Activated T-helper 2 cell treated with anti-CD3 and anti-CD28 coated beads, Interferon-gamma antibody, Interleukin-2, Interleukin-4, amounts not matched to agents 10 μg/mL and 5 μg/mL and 100 μg/mL, durations not matched to agents 14 hours and 24 hours and 36 hours (primary cell): ENCODE data around the gene SPAG16. TPM values are rescaled to one million over a fixed set of nuclear protein-coding genes. Genes with fewer than 3 reads are reported as not detected.
"Not testable (repeated sequence)": the region's sequence is repeated elsewhere in the genome, so short reads cannot be mapped to it uniquely, and the experiment has no call there.

ENCODE experiments used
- DNase-seq: peaks from one replicate; pipeline ENCODE4 v3.0.0; 2021; ENCODE audit warnings: low spot score
- H3K27ac Mint-ChIP-seq: one replicate; pipeline ENCODE4 v1.8.0; 2021; ENCODE audit warnings: mixed read lengths
- H3K27me3 Mint-ChIP-seq: one replicate; pipeline ENCODE4 v1.8.0; 2021; ENCODE audit warnings: low read depth, mixed read lengths
- H3K36me3 Mint-ChIP-seq: one replicate; pipeline ENCODE4 v1.8.0; 2021; ENCODE audit warnings: low read depth, mixed read lengths
- H3K4me1 Mint-ChIP-seq: one replicate; pipeline ENCODE4 v1.8.0; 2021; ENCODE audit warnings: low read depth, mixed read lengths
- H3K4me3 Mint-ChIP-seq: one replicate; pipeline ENCODE4 v1.8.0; 2021; ENCODE audit warnings: low read depth, mild to moderate bottlenecking, moderate library complexity, mixed read lengths
- H3K9me3 Mint-ChIP-seq: one replicate; pipeline ENCODE4 v1.8.0; 2021; ENCODE audit warnings: mixed read lengths
- intact Hi-C: fragments of 100-400 bp; cut with micrococcal nuclease; formaldehyde crosslinking; loops from one replicate; pipeline ENCODE4 v1.15.1; 2023
- total RNA-seq: library from RNA; stranded (reverse); gene quantifications from 2 replicates; pipeline ENCODE4 v1.2.3, GENCODE V29; 2022

SPAG16 gene
- total RNA-seq, 1 donor from 2014 or later, result 7.5 TPM

DNA sequence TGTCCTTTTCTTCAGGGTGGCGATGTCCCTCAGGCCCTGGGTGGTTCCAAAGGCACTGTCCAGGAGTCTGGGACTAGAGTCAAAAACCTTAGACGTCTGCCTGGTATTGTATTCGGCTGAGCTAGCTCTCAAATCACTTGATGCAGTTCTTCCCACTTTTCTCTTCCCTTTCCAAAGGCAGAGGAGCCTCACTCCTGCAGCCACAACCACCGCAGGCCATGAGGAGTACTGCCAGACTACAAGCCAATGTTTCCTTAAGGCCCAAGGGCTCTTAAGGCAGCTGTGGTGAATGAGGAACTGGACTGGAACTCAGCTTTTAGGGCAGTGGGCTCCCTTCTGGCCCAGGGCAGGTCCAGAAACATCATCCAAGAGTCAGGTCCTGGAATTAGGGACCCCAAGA, 360.7 kb downstream of the SPAG16 start:
- Mint-ChIP-seq H3K9me3 (no peaks in the 10 kb centered on the region), H3K4me1 (no peaks in the 10 kb centered on the region), H3K27me3 (no peaks in the 10 kb centered on the region), H3K36me3 (no peaks in the 10 kb centered on the region), H3K4me3 (no peak overlapping the region), H3K27ac (no peak overlapping the region)
- DNase-seq, result no peak
- intact Hi-C loops, result no loop called here

DNA sequence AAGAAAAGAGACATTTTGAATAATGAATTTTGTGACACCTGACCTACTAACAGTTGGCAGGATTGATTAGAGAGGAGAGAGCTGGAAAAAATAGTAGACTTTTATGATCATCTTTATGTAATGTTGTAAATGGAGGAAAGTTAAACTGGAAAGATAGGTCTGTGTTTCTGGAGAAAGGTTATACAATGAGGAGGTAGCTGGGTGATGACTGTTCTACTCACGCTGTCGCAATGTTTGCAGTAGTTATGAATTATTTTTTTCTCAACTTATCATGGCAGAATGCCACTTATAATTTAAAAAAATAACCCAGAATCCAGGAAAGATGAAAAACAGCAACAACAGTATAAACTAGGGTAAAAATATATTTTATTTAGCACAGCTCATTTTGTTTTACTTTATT, 364.9 kb downstream of the SPAG16 start:
- intact Hi-C loops, result no loop called here
- Mint-ChIP-seq H3K4me1 (no peaks in the 10 kb centered on the region), H3K27me3 (no peaks in the 10 kb centered on the region), H3K9me3 (no peaks in the 10 kb centered on the region), H3K4me3 (no peak overlapping the region), H3K27ac (no peak overlapping the region), H3K36me3 (no peaks in the 10 kb centered on the region)
- no peak for DNase-seq

DNA sequence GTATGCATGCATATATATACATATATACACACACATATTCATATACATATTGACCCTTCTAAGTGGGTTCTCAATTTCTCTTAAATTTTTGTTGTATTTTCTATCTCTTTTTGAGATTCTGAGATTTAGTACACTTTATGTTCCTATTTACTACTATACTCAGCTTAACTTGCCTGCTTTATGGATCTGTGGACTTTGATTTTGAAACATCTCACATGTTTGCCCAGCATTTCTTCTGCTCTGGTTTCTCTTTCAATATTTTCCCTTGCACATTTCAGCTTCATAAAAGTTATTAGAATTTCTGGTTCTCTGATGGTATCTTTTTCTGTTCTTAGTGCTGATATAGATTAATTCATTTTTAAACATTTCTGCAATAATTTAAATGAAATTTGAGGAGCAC, 380.6 kb downstream of the SPAG16 start:
- intact Hi-C loops, result no loop called here
- no peak for DNase-seq
- H3K27ac Mint-ChIP-seq, result no peak overlapping the region
- peaks cover 5% of the 10 kb centered on the region for H3K9me3 Mint-ChIP-seq
- H3K4me3 Mint-ChIP-seq, result no peak overlapping the region
- H3K27me3 Mint-ChIP-seq, result no peaks in the 10 kb centered on the region
- H3K36me3 Mint-ChIP-seq, result no peaks in the 10 kb centered on the region
- no peaks in the 10 kb centered on the region for H3K4me1 Mint-ChIP-seq

DNA sequence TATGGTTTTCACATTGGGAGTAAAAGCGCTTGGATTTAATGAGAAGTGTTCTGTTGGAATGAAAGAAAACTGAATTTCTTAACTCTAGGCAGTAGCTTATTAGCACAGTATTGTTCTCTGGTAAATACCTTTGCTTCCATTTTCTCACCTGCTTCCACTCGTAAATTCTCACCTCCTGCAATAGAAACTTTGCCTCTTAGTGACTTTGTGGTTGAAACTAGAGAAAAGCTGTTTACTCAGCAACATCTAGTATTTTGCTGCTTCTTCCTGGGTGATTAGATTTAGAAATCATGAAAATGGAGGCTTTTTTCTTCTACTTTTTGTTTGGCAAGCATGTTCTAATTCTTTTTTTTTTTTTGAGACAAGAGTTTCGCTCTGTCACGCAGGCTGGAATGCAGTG, 385.4 kb downstream of the SPAG16 start:
- H3K4me3 Mint-ChIP-seq, result no peak overlapping the region
- no peaks in the 10 kb centered on the region for H3K4me1 Mint-ChIP-seq
- no peak overlapping the region for H3K27ac Mint-ChIP-seq
- no peak for DNase-seq
- H3K27me3 Mint-ChIP-seq, result no peaks in the 10 kb centered on the region
- peaks cover 9% of the 10 kb centered on the region for H3K9me3 Mint-ChIP-seq
- no peaks in the 10 kb centered on the region for H3K36me3 Mint-ChIP-seq
- intact Hi-C loops, result no loop called here

DNA sequence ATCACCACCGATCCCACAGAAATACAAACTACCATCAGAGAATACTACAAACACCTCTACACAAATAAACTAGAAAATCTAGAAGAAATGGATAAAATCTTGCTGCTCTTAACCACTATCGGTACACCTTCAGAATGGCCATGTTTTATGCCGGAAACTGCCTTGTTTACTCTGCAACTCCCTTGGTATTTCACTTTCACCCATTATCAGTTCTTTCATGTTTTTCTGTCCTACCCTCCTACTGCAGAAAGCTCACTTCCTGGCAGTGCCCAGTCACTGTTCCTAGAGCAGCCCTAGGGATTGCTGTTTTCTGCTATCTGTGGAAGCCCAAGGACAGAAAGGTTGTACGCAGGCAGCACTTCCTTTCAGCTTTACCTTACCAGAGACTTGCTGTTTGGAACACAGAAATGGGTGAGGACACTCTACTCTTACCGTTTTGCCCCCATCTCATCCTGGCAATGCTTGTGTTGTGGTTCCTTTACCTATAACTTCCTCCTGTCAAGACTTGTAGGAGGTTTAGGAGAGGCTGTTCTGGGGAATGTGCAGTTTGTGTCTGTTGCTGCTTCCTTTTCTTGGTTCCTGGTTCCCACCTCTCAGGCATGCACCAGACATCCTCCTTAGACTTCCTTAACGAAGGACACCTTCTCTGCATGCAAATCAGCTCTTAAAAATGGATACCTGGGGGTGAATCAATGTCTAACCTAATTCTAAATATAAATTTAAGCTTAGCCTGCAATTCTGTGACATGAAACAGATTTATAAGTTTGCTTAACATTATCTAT, 394.4 kb downstream of the SPAG16 start:
- Mint-ChIP-seq H3K36me3 (no peaks in the 10 kb centered on the region), H3K4me1 (no peaks in the 10 kb centered on the region), H3K4me3 (no peak overlapping the region), H3K9me3 (no peaks in the 10 kb centered on the region), H3K27ac (no peak overlapping the region), H3K27me3 (no peaks in the 10 kb centered on the region)
- intact Hi-C loops, result no loop called here
- no peak for DNase-seq

DNA sequence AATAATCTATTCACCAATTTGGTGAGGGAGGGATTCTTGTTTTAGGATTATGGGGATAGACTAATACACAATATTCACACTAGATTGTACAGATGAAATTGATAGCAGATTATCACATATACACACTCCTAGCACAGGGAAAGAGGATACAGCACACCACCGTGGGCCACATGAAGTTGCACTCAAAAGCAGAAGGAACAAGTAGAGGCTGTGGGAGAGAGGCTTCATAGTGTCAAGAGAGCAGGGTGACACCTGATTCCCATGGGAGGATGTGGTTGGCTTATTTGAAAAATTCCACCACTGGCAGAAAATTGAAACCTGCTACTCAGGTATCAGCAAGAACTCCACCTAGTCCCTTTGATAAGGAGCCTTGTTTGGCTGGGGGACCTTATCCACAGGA, 395.6 kb downstream of the SPAG16 start:
- Mint-ChIP-seq H3K36me3 (no peaks in the 10 kb centered on the region), H3K4me1 (no peaks in the 10 kb centered on the region), H3K27ac (no peak overlapping the region), H3K4me3 (no peak overlapping the region), H3K27me3 (no peaks in the 10 kb centered on the region), H3K9me3 (no peaks in the 10 kb centered on the region)
- intact Hi-C loops, result no loop called here
- DNase-seq, result no peak

DNA sequence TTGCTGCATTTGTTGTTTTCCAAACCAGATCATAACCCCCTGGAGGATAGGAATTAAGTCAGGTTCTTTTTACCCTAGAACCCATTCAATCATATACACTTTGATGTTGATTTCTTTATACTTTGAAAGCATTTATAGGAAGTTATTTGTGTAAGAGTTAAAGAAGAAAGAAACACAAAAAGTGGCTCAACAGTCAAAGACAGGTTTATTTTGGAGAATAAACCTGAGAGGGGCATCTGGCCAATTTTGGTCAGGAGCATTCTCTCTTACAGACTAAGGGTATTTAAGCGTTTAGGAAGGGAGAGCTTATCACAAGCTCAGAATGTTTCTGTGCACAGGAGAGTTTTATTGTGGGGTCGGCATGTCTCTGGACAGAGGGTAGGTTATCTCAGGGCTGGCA, 398.0 kb downstream of the SPAG16 start:
- Mint-ChIP-seq H3K27ac (no peak overlapping the region), H3K9me3 (no peaks in the 10 kb centered on the region), H3K4me1 (no peaks in the 10 kb centered on the region), H3K4me3 (no peak overlapping the region), H3K36me3 (no peaks in the 10 kb centered on the region), H3K27me3 (no peaks in the 10 kb centered on the region)
- intact Hi-C loops, result no loop called here
- DNase-seq, result no peak

DNA sequence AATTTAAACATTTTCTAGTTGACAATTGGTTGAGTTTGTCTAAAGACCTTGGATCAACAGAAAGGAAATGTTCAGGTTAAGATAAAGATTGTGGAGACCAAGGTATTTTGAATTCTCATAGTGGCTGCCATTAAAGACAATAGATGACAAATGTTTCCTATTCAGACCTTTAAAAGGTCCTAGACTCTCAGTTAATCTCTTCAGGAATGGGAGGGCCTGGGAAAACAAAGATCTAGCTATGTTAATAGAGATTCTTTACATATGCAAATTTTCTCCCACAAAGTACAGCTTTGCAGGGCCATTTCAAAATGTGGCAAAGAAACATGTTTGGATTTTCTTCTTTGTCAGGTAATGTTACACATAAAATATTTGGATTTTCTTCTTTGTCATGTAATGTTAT, 403.9 kb downstream of the SPAG16 start:
- DNase-seq, result no peak
- Mint-ChIP-seq H3K36me3 (no peaks in the 10 kb centered on the region), H3K9me3 (no peaks in the 10 kb centered on the region), H3K27me3 (no peaks in the 10 kb centered on the region), H3K4me3 (no peak overlapping the region), H3K27ac (no peak overlapping the region), H3K4me1 (no peaks in the 10 kb centered on the region)
- intact Hi-C loops, result no loop called here

DNA sequence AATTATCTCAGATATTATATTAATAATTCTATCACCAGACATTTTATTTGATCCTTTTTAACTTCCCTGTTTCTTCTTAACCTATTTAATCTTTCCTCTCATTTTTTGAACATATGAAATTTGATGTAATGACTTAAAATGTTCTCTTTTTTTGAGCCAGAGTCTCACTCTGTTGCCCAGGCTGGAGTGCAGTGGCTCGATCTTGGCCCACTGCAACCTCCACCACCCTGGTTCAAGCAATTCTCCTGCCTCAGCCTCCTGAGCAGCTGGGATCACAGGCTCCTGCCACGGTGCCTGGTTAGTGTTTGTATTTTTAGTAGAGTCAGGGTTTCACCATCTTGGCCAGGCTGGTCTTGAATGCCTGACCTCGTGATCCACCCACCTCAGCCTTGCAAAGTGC, 404.6 kb downstream of the SPAG16 start:
- intact Hi-C loops, H3K27me3 Mint-ChIP-seq, H3K4me3 Mint-ChIP-seq, H3K4me1 Mint-ChIP-seq, H3K27ac Mint-ChIP-seq, DNase-seq, H3K9me3 Mint-ChIP-seq, H3K36me3 Mint-ChIP-seq: not testable (repeated sequence)

DNA sequence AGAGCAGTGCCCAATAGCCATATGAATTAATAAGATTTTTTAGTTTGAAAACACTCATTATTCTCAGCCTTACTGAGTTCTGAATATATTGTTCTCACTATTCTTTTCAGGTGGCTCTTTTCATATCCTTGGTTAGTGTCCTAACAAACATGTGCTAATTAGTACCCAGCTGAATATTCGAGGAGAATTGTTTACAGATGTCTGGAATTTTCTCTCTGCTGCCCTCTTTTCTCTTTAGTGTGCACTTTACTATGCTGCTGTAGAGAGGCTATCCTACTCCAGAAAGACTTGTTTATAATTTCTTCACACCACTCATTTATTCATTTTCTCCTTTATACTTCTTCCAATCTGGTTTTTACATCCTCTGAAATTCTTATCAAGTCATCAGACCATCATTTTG, 405.3 kb downstream of the SPAG16 start:
- no peak for DNase-seq
- Mint-ChIP-seq H3K36me3 (no peaks in the 10 kb centered on the region), H3K27me3 (no peaks in the 10 kb centered on the region), H3K27ac (no peak overlapping the region), H3K4me1 (no peaks in the 10 kb centered on the region), H3K4me3 (no peak overlapping the region), H3K9me3 (no peaks in the 10 kb centered on the region)
- intact Hi-C loops, result no loop called here

DNA sequence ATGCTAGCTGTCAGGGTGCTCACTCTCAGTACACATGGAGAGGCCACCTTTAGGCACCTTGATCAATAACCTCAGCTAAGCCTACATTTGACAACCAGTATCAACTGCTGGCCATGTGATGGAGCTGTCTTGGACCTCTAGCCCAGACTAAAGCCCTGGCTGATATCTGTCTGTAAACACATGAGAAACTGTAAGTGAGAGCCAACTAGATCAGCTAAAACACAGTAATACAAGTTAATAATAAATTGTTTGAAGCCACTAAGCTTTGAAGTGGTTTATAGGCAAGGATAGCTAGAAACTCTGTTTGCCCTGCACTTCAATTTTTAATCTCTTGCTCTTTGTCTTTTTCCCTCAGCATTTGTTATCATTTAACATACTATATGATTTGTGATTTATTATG, 407.1 kb downstream of the SPAG16 start:
- Mint-ChIP-seq H3K36me3 (no peaks in the 10 kb centered on the region), H3K4me3 (no peak overlapping the region), H3K4me1 (no peaks in the 10 kb centered on the region), H3K9me3 (no peaks in the 10 kb centered on the region), H3K27me3 (no peaks in the 10 kb centered on the region), H3K27ac (no peak overlapping the region)
- intact Hi-C loops, result no loop called here
- DNase-seq, result no peak

DNA sequence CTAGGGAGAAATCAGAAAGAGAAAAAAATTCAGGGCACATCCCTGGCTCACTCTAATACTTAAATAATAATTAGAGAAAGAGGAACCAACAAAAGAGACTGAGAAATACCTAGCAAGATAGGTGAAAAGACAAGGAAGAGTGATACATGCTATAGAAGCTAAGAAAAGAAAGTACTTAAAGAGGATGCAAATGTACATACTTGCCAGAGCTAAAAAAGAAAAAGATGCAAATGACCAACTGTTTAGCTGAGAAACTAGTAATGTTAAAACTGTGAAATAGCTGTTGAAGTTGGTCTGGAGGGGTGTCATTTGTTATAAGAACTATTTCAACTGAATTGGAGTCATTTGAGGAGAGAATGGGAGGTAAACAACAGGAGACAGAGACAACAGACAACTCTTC, 412.2 kb downstream of the SPAG16 start:
- DNase-seq, result no peak
- H3K27me3 Mint-ChIP-seq, result no peaks in the 10 kb centered on the region
- H3K27ac Mint-ChIP-seq, result no peak overlapping the region
- intact Hi-C loops, result no loop called here
- H3K9me3 Mint-ChIP-seq, result no peaks in the 10 kb centered on the region
- H3K36me3 Mint-ChIP-seq, result no peaks in the 10 kb centered on the region
- H3K4me1 Mint-ChIP-seq, result no peaks in the 10 kb centered on the region
- no peak overlapping the region for H3K4me3 Mint-ChIP-seq

DNA sequence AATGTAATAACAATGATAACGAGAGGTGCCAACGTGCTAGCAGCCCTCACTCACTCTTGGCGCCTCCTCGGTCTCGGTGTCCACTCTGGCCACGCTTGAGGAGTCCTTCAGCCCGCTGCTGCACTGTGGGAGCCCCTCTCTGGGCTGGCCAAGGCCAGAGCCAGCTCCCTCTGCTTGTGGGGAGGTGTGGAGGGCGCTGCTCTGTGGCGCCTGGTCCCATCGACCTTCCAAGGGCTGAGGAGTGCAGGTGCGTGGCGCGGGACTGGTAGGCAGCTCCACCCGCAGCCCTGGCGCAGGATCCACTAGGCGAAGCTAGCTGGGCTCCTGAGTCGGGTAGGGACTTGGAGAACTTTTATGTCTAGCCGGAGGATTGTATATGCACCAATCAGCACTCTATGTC, 417.1 kb downstream of the SPAG16 start:
- H3K9me3 Mint-ChIP-seq, intact Hi-C loops, H3K4me1 Mint-ChIP-seq, H3K4me3 Mint-ChIP-seq, DNase-seq, H3K27ac Mint-ChIP-seq, H3K27me3 Mint-ChIP-seq, H3K36me3 Mint-ChIP-seq: not testable (repeated sequence)
